ENCODE measurements around the gene DNAJB6.

DNAJB6 gene

GRCh38 chr7:157336383-157337315 is at the start of gene DNAJB6:
TSS of gene DNAJB6 (plus strand) at chr7:157337004. CDS start at chr7:157358573, 21,569 bp downstream.
- DNase-seq (ENCODE audit: low spot score): peak; percentile 90

GRCh38 chr7:157291404-157292080 is 45.3 kb upstream of the DNAJB6 start:
- DNase-seq (ENCODE audit: low spot score): no peak

DNA sequence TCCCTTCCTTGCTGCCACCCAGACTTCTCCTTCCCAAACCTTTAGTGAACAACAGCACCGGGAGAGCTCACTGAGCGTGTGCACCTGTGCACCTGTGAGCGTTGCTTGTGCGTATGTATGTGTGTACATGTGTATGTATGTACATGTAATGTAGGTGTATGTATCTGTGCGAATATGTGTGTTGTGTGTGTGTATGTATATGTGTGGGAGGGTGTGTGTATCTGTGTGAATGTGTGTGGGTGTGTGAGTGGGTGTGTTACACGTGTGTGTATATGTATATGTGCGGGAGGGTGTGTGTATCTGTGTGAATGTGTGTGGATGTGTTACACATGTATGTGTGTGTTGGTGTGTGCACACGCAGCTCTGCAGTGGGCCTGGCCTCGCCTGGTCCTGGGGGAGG is 44.5 kb upstream of the DNAJB6 start:
- DNase-seq (ENCODE audit: low spot score): no peak

- DNase-seq (ENCODE audit: low spot score): no peak
These were observed 43.9 kb upstream of the DNAJB6 start for GRCh38 chr7:157292770-157293412.

DNA sequence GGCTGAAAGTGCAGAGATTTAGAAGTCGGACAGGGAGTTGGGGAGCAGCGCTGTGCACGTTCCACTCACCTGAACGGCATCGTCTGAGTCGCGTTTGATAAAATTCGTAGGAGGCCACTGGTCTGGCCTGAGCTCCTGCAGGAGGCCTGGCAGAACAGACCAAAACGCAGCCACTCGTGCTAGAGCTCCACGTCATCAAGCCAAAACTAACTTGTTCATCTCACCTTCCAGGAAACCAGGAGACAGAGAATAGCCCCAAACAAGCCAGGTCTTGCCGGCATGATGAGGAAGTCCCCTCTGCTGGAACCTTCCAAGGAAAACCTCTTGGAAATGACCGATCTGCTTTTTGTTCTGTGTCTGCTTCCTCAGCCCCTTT is 43.4 kb upstream of the DNAJB6 start:
- DNase-seq (ENCODE audit: low spot score): no peak

DNA sequence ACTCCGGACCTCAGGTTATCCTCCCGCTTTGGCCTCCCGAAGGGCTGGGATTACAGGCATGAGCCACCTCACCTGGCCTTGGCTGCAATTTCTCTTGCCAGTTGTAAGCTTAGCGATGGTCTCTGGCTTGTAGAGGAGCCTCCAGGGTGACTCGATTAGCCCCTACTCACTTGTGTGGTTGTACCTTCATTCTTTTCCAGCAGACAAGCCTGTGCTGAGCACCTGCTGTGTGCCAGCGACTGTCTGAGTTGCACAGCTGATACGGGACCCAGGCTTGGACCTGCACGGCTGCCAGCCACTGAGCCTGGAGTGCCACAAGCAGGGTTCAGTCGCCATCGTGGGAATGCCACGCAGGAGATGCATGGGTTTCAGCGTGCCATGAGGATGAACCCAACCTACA is 42.0 kb upstream of the DNAJB6 start:
- DNase-seq (ENCODE audit: low spot score): no peak

DNA sequence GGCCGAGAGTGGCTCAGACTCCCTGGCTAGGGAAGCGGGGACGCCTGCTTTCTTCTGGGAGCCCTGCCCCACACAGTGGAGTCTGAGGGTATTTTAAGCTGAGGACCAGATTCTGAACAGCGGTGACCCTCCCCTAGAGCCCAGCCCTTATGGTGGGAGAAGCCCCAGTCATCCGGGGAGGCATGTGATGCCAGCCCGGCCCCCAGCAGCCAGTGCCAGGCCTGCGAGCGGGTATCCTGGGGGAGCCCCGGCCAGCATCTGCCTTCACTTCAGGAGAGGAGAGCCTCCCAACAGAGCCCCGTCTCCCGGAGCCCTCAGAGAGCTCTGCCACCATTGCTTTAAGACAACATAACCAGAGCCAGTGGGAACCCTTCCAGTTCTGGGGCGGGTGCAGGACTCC is 41.5 kb upstream of the DNAJB6 start:
- no peak for DNase-seq (ENCODE audit: low spot score)

DNA sequence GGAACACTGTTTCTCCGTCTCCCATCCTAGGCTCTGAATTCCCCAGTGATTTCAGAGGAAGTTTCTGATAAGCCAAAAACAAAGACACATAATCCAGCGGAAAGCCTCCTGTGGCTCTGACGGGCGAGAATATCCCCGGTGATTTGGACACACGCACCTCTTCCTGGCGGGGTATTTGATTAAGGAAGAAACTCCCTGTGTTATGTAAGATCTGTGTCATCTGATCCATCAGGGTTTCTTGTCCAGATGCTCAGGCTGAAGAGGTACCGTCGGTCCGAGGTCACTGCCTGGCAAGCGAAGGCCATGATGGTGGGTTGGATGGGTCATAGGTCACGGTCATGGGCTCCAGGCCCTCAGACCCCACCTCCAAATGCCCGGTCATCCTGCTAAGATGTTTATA is 39.6 kb upstream of the DNAJB6 start:
- DNase-seq (ENCODE audit: low spot score): no peak

DNA sequence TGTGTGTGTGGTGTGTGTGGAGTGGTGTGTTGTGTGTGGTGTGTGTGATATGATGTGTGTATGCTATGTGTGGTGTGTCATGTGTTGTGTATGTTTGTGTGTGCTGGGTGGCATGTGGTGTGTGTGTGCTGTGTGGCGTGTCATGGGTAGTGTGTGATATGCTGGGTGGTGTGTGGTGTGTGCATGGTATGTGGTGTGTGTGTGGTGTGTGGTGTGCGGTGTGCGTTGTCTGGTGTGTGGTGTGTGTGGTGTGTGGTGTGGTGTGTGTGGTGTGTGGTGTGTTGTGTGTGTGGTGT is 37.5 kb upstream of the DNAJB6 start:
- DNase-seq (ENCODE audit: low spot score): no peak

DNA sequence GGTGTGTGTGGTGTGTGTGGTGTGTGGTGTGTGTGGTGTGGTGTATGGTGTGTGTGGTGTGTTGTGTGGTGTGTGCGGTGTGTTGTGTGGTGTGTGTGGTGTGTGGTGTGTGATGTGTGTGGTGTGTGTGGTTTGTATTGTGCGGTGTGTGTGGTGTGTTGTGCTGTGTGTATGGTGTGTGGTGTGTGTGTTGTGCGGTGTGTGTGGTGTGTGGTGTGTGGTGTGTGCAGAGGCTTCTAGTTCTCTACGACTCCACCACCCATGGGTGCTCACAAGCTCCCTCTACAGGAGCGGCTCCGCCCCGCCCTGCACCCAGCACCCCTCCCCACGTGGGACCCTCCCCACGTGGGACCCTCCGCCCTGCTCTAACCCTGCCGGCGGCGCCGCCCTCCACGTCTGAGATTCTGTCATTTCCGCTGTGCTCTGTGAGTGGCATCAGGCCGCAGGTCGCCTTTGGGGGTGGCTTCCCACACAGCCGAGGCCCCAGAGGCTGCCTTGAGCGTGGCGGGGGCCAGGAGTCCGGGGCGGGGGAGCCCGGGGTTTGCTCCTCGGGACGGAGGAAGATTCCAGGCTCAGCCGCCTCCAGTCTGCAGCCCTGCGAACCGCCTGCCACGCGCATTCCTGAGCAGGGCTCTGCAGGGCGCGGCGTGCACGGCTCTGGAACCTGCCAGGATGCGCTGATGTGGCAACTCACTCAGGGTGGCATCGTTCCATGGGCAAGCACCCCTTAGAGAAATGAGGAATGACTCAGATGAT is 37.0 kb upstream of the DNAJB6 start:
- DNase-seq (ENCODE audit: low spot score): no peak

GRCh38 chr7:157300369-157300825 is 36.4 kb upstream of the DNAJB6 start:
- DNase-seq (ENCODE audit: low spot score): no peak

DNA sequence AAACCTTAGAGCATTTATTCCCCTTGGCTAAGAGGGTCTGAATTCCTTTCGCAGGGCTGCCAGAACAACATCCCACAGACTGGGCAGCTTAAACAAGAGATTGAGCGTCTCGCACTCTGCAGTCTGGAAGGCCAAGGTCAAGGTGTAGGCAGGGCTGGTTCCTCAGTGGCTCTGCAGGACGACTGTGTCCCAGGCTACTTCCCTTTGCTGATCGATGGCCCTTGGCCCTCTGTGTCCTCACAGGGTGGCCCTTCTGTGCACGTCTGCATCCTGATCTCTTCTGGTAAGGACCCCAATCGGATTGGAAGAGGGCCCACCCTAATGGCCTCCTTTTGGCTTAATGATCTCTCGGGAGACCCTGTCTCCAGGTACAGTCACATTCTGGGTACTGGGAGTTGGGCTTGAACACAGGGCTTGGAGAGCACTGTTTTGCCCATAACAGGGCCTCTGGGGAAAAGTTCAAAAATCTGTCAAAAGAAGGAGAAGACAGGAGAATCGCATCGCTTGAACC is 35.1 kb upstream of the DNAJB6 start:
- DNase-seq (ENCODE audit: low spot score): no peak

DNA sequence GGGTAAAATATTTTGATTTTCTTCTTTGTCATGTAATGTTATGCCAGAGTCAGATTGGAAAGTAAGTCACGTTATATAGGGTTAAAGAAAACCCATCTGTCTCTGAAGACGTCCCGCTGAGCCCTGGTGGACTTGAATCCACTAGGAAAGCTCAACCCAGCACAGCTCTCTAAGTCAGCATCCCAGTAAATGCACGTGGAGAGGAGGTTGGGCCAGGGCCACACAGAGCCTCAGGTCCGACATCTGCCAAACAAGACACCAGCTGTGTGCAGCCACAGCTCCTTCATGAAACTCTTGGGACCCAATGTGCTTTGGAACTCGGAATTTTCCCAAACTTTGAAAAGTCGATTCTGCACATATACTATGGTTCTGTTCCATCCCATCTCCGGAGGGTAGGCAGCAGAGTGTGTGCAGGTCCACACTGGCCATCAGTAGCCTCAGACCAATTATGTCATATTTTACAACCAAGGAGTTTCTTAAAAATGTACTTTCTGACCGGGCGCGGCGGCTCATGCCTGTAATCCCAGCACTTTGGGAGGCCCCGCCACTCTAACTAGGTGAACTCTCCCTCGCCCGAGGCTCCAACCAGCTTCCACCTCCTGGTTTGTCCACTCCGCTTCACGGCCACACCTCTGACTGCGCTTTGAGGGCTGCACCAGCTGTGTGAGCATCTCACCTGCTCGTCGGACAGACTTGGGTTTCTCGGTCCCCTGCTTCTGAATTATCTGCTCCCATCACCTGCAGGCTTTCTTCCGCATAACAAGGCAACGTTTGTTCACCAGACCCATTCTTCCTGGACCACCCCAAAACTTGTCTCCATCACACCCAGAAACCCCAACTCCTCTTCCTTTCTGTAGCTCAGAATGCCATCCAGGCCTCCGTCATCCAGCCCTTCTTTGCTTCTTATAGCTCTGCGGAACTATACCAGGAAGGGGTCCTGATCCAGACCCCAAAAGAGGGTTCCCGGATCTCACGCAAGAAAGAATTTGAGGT is 29.7 kb upstream of the DNAJB6 start:
- no peak for DNase-seq (ENCODE audit: low spot score)

DNA sequence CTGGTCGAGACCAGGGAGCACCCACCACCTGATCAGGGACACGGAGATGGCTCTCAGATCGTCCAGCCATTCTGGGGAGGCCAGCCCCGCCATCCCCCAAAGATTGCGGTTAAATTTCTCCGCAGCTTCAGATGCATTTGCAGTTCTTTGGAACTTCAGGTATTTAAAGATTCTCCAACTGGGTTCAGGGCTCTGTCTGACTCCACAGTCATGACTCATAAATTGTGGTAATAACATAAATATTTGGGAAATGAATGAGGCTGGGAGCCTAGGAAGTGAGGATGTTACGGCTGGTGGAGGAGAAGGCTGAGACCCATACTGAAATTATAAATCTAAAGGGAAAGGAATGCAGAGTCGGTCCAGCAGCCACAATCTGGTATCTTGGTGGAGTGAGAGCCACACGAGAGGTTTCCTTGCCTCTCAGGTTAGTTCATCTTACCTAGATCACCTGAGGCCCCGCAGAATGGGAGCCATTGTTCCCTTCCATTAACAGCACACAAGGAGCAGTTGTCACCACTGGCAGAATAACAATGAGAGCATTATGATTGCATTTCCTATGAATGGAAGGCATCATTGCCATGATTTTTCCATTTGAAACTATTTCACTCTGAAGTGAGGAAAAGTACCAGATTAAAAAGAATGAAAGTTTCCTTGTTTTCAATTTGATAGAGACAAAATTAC is 26.7 kb upstream of the DNAJB6 start:
- DNase-seq (ENCODE audit: low spot score): no peak

DNA sequence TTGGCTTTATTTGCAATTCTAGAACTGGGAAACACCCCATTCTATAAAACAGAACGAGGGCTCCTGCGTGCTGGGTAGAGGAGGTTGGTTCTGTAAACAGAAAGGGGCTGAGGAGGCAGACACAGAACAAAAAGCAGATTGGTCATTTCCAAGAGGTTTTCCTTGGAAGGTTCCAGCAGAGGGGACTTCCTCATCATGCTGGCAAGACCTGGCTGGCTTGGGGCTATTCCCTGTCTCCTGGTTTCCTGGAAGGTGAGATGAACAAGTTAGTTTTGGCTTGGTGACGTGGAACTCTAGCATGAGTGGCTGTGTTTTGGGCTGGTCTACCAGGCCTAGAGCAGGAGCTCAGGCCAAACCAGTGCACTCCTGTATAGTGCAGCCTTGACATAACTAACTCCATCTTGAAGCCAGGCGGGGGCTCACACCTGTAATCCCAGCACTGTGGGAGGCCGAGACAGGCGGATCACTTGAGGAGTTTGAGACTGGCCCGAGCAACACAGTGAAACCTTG is 26.1 kb upstream of the DNAJB6 start:
- DNase-seq (ENCODE audit: low spot score): no peak

GRCh38 chr7:157312941-157313340 is 23.9 kb upstream of the DNAJB6 start:
- no peak for DNase-seq (ENCODE audit: low spot score)

DNA sequence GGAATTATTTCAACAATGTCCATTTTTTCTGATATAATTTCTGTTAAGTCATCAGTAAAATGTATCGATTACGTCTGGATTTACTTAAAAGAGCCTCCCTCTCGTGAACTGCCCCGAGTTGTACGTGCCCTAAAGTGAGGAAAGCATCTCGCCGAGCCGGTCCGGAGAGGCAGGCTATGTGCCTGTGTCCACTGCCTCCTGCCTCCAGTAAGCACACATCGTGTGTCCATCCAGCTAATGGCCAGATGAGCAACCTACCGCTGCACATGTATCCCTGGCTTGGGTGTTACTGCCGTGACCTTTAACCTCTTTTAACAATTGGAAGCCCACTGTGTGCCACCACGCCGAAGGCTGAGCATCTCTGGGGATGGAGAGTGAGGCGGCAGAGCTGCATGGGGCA is 23.2 kb upstream of the DNAJB6 start:
- DNase-seq (ENCODE audit: low spot score): no peak

DNA sequence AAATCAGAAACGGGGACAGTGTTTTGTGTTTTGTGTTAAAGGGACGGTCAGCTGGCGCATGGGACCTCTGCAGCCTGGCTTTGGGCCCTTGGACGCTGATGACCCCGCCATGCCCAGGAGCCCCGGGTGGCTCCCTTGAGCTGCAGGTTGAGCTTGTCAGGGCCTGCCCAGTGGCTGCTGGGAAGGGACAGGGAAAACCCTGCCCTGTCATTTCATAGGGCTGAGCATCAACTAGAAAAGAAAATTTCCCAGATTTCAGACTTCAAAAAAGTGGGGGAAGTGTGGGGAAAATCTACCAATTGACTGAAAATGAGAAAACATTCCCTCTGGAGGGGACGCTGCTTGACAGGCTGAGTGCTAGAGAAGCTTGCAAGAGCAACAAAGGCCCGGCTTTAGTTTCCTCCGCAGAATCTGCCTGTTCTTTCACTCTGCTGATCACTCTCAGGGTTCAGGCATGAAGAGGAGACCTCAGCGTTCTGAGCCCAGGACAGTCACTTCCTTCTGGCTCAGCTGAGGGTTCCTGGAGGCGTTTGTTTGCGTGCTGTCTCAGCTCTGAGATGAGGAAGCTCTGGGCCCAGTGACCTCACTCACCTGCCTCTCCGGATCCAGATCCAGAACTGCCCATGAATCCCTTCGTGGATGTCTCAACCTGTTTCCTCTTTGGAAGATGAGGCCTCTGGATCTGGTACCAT is 18.6 kb upstream of the DNAJB6 start:
- DNase-seq (ENCODE audit: low spot score): no peak

GRCh38 chr7:157320608-157320980 is 16.2 kb upstream of the DNAJB6 start:
- no peak for DNase-seq (ENCODE audit: low spot score)

Data from cerebellar cortex (tissue), 1 donor.